ENCODE measurements around the gene SPTBN5. TPM values are rescaled to one million over a fixed set of nuclear protein-coding genes. Genes with fewer than 3 reads are reported as not detected.

The SPTBN5 gene
- total RNA-seq, 4 donors from 2014 or later: 1.3 to 3.3 (median 2.0) TPM

DNA sequence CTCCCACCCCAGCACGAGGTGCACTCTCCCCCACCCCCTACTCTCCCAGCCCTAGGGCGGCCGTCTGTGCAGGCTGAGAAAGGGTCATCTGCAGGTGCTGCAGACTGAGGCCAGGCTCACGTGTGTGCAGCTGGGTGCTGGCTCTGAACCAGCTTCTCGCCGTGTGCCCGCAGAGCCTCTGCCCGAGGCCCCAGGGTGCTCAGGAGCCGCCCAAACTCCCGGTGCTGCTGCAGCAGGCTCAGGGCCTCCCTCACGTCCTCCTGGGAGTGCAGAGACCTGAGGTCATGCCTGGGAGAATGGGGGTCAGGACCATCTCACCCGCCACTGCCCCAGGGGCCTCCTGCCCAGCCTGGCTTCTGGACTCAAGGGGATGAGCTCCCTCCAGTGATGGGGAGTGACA is 17.2 kb downstream of the SPTBN5 start:
- intact Hi-C loops (cut with DNase I; ENCODE audit: low total_unique reads): no loop called here
- no peak overlapping the region for H3K4me3 ChIP-seq (ENCODE audit: low read depth, poor library complexity, severe bottlenecking)
- TF ChIP-seq, protein P1, sequence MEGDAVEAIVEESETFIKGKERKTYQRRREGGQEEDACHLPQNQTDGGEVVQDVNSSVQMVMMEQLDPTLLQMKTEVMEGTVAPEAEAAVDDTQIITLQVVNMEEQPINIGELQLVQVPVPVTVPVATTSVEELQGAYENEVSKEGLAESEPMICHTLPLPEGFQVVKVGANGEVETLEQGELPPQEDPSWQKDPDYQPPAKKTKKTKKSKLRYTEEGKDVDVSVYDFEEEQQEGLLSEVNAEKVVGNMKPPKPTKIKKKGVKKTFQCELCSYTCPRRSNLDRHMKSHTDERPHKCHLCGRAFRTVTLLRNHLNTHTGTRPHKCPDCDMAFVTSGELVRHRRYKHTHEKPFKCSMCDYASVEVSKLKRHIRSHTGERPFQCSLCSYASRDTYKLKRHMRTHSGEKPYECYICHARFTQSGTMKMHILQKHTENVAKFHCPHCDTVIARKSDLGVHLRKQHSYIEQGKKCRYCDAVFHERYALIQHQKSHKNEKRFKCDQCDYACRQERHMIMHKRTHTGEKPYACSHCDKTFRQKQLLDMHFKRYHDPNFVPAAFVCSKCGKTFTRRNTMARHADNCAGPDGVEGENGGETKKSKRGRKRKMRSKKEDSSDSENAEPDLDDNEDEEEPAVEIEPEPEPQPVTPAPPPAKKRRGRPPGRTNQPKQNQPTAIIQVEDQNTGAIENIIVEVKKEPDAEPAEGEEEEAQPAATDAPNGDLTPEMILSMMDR (IDR thresholded peaks at IDR 0.05): no peak
- no peak for TF ChIP-seq POLR2A (IDR thresholded peaks at IDR 0.05)
- WGBS, 2 donors: 52 to 60% methylated on average over 8 to 10 of the region's 12 CpGs
- no peak for DNase-seq (ENCODE audit: low spot score in 2 of 2)

DNA sequence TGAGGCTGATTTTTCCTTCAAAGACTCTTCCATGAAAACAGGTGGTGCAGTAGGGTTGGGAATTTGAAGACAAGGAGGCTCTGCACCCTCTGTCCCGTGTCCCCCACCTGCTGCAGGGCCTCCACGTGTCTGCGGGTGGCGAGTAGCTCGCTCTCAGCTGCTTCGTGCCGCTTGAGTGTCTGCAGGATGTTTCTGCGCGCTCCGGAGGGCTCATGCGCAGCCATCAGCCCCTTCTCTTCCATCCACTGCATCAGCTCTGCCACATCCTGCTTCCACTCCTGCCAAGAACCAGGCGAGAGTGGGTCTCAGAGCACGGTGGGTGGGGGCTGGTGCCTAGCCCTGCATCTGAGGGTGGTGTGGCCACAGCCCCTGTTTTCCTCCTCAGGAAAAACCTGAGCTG is 17.8 kb downstream of the SPTBN5 start:
- 77 to 85% methylated on average over 13 of the region's 13 CpGs for WGBS, 2 donors
- intact Hi-C loops (cut with DNase I; ENCODE audit: low total_unique reads): no loop called here
- TF ChIP-seq, protein P1 (IDR thresholded peaks at IDR 0.05): no peak
- TF ChIP-seq POLR2A (IDR thresholded peaks at IDR 0.05): no peak
- no peak overlapping the region for H3K4me3 ChIP-seq (ENCODE audit: low read depth, poor library complexity, severe bottlenecking)
- no peak for DNase-seq (ENCODE audit: low spot score in 2 of 2)

- TF ChIP-seq, protein P1 (IDR thresholded peaks at IDR 0.05): no peak
- TF ChIP-seq POLR2A (IDR thresholded peaks at IDR 0.05): no peak
- intact Hi-C loops (cut with DNase I; ENCODE audit: low total_unique reads): no loop called here
- no peak for DNase-seq (ENCODE audit: low spot score in 2 of 2)
- no peak overlapping the region for H3K4me3 ChIP-seq (ENCODE audit: low read depth, poor library complexity, severe bottlenecking)
- WGBS, 2 donors: 89 to 94% methylated on average over 10 to 12 of the region's 12 CpGs
These were observed 19.1 kb downstream of the SPTBN5 start for GRCh38 chr15:41874736-41875135.

DNA sequence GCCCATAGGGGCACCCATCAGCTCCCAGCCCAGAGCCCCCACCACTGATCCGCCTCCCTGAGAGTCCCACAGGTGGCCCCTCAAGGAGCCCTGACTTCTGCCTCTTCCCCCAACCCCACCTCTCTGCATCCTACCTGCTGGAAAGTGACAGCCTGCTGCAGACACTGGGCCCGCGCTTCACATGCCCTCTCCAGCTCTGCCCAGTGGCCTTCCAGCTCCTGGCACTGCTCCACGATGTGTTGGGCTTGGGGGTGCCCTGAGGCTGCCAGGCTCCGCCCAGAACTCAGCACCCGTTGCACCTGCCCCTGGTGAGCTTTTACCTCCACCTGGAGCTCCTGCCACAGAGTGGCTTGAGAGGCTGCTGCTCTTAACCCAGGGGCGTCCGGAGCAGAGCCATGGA is 20.1 kb downstream of the SPTBN5 start:
- intact Hi-C loops (cut with DNase I; ENCODE audit: low total_unique reads): no loop called here
- TF ChIP-seq, protein P1 (IDR thresholded peaks at IDR 0.05): no peak
- TF ChIP-seq POLR2A (IDR thresholded peaks at IDR 0.05): no peak
- no peak for DNase-seq (ENCODE audit: low spot score in 2 of 2)
- no peak overlapping the region for H3K4me3 ChIP-seq (ENCODE audit: low read depth, poor library complexity, severe bottlenecking)
- WGBS, 2 donors: 83 to 87% methylated on average over 7 of the region's 8 CpGs

DNA sequence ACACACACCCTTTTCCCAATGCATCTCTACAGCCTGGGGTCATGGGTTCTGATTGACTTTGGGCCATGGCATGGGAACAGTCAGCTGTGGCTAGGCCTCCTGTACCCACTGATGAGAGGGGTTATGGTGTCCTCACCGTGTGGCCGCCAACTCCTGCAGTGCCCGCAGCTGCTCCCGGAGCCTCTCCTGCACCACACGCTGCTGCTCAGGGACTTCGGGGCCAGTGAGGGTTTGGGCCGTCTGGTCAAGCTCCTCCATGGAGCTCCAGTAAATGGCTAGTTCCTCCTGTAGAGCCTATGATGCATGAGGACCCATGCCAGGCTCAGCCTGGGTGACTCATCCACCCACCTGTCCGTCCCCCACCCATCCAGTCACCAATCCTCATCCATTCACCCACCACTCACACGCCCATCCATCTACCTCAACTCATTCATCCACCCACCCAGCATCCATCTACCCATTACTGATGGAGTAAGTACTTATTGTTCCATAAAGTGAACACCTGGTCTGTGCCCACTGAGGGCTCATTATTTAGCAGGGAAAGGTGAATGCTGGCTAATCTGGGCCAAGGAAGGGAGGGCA is 21.6 kb downstream of the SPTBN5 start:
- no peak for DNase-seq (ENCODE audit: low spot score in 2 of 2)
- no peak overlapping the region for H3K4me3 ChIP-seq (ENCODE audit: low read depth, poor library complexity, severe bottlenecking)
- intact Hi-C loops (cut with DNase I; ENCODE audit: low total_unique reads): no loop called here
- WGBS, 2 donors: 90 to 92% methylated on average over 9 of the region's 9 CpGs
- TF ChIP-seq POLR2A (IDR thresholded peaks at IDR 0.05): no peak
- TF ChIP-seq, protein P1 (IDR thresholded peaks at IDR 0.05): no peak
